Motor neuron (in vitro differentiated cells): ENCODE measurements around the gene LPCAT2. TPM values are rescaled to one million over a fixed set of nuclear protein-coding genes. Genes with fewer than 3 reads are reported as not detected.

ENCODE experiments used
- ATAC-seq, 8 experiments: fragments of 200-7000 bp; cut with Tn5 transposase; replicated peaks in 6 of 8; 2 replicates each; pipeline ENCODE4 v1.8.0; 2021; ENCODE audit warnings: mild to moderate bottlenecking in 8 of 8, moderate library complexity in 8 of 8
- H3K27ac ChIP-seq, 2 donors: fragments of 250-450 bp; sonication (Bioruptor Pico); 2 replicates each; pipeline ENCODE4 v1.9.0; 2021; ENCODE audit warnings: antibody characterized with exemption in 2 of 2, mild to moderate bottlenecking in 2 of 2, moderate library complexity in 1 of 2
- H3K4me1 ChIP-seq, 2 donors: fragments of 250-450 bp; sonication (Bioruptor Pico); replicated peaks in 1 of 2; 2 replicates each; pipeline ENCODE4 v1.6.1; 2021; ENCODE audit warnings: antibody characterized with exemption in 2 of 2, mild to moderate bottlenecking in 2 of 2, moderate library complexity in 1 of 2
- H3K4me3 ChIP-seq, 5 donors: fragments of 250-450 bp; sonication (Bioruptor Pico); 2 replicates each; pipeline ENCODE4 v1.9.0; 2021; ENCODE audit warnings: antibody characterized with exemption in 5 of 5, mild to moderate bottlenecking in 5 of 5, moderate library complexity in 4 of 5
- WGBS, 10 experiments: fragments of 450-650 bp; shearing (Covaris generic); methylation state at CpG; one replicate each; pipeline ENCODE4 v1.0.0; 2022; 5-methylcytosine and 5-hydroxymethylcytosine counted together
- in situ Hi-C, 9 experiments: fragments of 400-800 bp; cut with MboI; loops; one replicate each; pipeline ENCODE4 v1.15.0; 2021; ENCODE audit warnings: low sequenced_read_pairs in 9 of 9, low pct_unique_long_range_greater_than_20kb in 2 of 9; ENCODE audit not compliant: unreplicated experiment in 9 of 9
- total RNA-seq, 8 experiments: library from RNA; unstranded; fragments of 300-600 nt; gene quantifications; 2 replicates each; pipeline versions ENCODE4 v1.2.3 to v1.2.4, GENCODE V29; 2022

The LPCAT2 gene
- total RNA-seq, 8 experiments from 2014 or later = 0.92 to 16.1 (median 2.7) TPM

- Histone ChIP-seq H3K4me3 (no peak overlapping the region), H3K4me1 (no peaks in the 10 kb centered on the region), H3K27ac (no peak overlapping the region)
- ATAC-seq = peak in 2 of 8 experiments; percentile 41 to 52
- 0 to 100% (median 83%) methylated on average over 1 to 4 of the region's 4 CpGs; no CpG with 5 or more reads in 1 of the 10 experiments for WGBS, 10 experiments
- in situ Hi-C loops = loop anchor here in 7 of 9 experiments (25.0 kb wide), 3 partner anchors 91 to 366 kb away; partner anchors contain the start of genes CES1 (in 7 of the 7) and CAPNS2 (in 1 of the 7)
Measured at GRCh38 chr16:55471448-55472097, 37.3 kb upstream of the LPCAT2 start.

DNA sequence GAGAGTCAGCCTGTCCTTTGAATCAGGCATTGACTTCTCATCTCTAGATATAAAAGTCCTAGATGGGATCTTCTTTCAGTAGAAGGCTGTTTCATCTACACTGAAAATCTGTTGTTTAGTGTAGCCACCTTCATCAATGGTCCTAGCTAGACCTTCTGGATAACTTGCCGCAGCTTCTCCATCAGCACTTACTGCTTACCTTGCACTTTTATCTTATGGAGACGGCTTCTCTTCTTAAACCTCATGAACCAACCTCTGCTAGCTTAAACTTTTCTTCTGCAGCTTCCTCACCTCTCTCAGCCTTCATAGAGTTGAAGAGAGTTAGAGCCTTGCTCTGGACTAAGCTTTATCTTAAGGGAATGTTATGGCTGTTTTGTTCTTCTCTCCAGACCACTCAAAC, 35.3 kb upstream of the LPCAT2 start:
- Histone ChIP-seq H3K4me1 (no peaks in the 10 kb centered on the region), H3K4me3 (no peak overlapping the region), H3K27ac (no peak overlapping the region)
- no peak for ATAC-seq
- WGBS, 10 experiments = 90 to 100% (median 100%) methylated on average over 2 of the region's 2 CpGs; no CpG with 5 or more reads in 2 of the 10 experiments
- in situ Hi-C loops = loop anchor here in 7 of 9 experiments (25.0 kb wide), 3 partner anchors 89 to 364 kb away; partner anchors contain the start of genes CES1 (in 7 of the 7) and CAPNS2 (in 1 of the 7)

DNA sequence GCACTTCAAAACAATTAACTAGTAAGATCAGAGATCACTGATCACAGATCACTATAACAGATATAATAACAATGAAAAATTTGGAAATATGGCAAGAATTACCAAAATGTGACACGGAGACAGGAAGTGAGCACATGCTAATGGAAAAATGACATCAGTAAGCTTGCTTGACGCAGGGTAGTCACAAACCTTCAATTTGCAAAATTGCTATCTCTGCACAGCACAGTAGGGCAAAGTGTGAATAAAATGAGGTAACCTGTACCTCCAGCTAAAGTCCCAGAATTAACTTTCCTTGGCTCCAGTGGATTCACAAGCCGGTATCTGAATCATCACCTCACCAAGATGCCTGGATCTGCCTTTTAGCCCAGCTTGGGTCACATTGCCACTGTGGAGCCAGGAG, 34.1 kb upstream of the LPCAT2 start:
- H3K4me3 ChIP-seq = no peak overlapping the region
- in situ Hi-C loops = loop anchor here in 7 of 9 experiments (25.0 kb wide), 3 partner anchors 87 to 362 kb away; partner anchors contain the start of genes CES1 (in 7 of the 7) and CAPNS2 (in 1 of the 7)
- 58 to 100% (median 77%) methylated on average over 1 to 2 of the region's 3 CpGs; no CpG with 5 or more reads in 4 of the 10 experiments for WGBS, 10 experiments
- no peak for ATAC-seq
- no peak overlapping the region for H3K27ac ChIP-seq
- no peaks in the 10 kb centered on the region for H3K4me1 ChIP-seq

DNA sequence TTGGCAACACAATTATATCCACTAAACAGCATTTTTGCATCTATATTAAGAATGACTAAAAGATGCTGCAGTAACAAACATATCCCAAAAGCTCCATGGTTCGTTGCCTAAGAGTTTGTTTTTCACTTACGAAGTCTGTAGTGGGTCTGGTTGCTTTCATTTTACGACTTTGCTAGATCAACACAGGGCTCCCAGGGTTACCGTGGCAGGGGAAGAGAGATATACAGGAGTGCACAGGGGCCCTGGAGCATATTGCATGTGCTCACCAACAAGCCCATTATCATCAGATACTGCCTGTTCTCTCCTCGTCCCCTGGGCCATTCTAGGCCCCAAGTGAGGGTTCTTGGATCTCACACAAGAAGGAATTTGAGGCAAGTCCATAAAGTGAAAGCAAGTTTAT, 33.0 kb upstream of the LPCAT2 start:
- Histone ChIP-seq H3K4me3 (no peak overlapping the region), H3K27ac (no peak overlapping the region), H3K4me1 (peaks cover 5% of the 10 kb centered on the region in 2 donors)
- in situ Hi-C loops = no loop called here
- peak in 1 of 8 experiments; percentile 51 for ATAC-seq
- WGBS, 10 experiments = 13 to 76% (median 40%) methylated on average over 1 to 5 of the region's 5 CpGs; no CpG with 5 or more reads in 3 of the 10 experiments

- peaks cover 7 to 12% of the 10 kb centered on the region in 2 donors for H3K4me1 ChIP-seq
- no peak overlapping the region for H3K27ac ChIP-seq
- 33 to 100% (median 87%) methylated on average over 1 to 5 of the region's 6 CpGs; no CpG with 5 or more reads in 2 of the 10 experiments for WGBS, 10 experiments
- no peak for ATAC-seq
- no peak overlapping the region for H3K4me3 ChIP-seq
- in situ Hi-C loops = no loop called here
Measured at GRCh38 chr16:55476625-55477533, 32.0 kb upstream of the LPCAT2 start.

DNA sequence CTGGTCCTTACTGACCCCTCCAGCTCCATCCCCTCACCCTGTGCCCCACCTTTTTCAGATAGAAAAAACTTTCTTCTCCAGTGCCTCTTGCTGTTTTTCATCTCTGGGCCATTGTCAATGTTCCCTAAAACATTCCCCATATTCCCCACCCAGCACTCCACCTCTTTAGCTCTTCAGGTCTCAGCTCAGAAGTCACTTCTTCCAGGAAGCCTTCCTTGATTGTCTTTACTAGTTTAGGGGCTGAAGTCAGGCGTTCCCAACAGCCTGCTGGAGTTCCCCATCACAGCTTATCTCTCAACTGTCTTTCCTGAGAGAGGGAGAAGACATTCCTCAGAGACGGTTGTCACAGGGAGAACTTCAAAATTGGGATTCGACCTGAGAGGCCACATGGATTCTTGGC, 31.1 kb upstream of the LPCAT2 start:
- H3K4me3 ChIP-seq = no peak overlapping the region
- in situ Hi-C loops = no loop called here
- WGBS, 10 experiments = 86 to 100% (median 100%) methylated on average over 1 to 3 of the region's 3 CpGs; no CpG with 5 or more reads in 3 of the 10 experiments
- H3K4me1 ChIP-seq = peaks cover 7 to 12% of the 10 kb centered on the region in 2 donors
- ATAC-seq = no peak
- H3K27ac ChIP-seq = no peak overlapping the region

GRCh38 chr16:55478827-55479429, 29.9 kb upstream of the LPCAT2 start, which contains the start of gene MMP2:
MMP2 (plus strand) TSS chr16:55479198; CDS start chr16:55479480, 282 bp downstream.
- in situ Hi-C loops = no loop called here
- ATAC-seq = peak; percentile 21 to 85 (median 78)
- H3K27ac ChIP-seq = peak within 1 kb of the TSS in 1 of 2 donors; percentile 67
- peaks cover 7 to 12% of the 10 kb centered on the region in 2 donors for H3K4me1 ChIP-seq
- WGBS, 10 experiments = 0 to 60% (median 8%) methylated on average over 1 to 6 of the region's 46 CpGs; no CpG with 5 or more reads in 4 of the 10 experiments
- peak within 1 kb of the TSS; percentile 38 to 76 (median 44) for H3K4me3 ChIP-seq

- Histone ChIP-seq H3K27ac (peak overlapping the region in 1 of 2 donors; percentile 67), H3K4me3 (peak overlapping the region; percentile 38 to 76 (median 44)), H3K4me1 (peaks cover 7 to 12% of the 10 kb centered on the region in 2 donors)
- WGBS, 10 experiments = 0 to 11% (median 0%) methylated on average over 1 to 6 of the region's 41 CpGs; no CpG with 5 or more reads in 3 of the 10 experiments
- peak; percentile 1 to 85 (median 76) for ATAC-seq
- in situ Hi-C loops = no loop called here
Measured at GRCh38 chr16:55479430-55480140, 29.3 kb upstream of the LPCAT2 start.

- WGBS, 10 experiments = 0% methylated on average over 1 of the region's 25 CpGs; no CpG with 5 or more reads in 9 of the 10 experiments
- H3K4me1 ChIP-seq = peaks cover 7 to 12% of the 10 kb centered on the region in 2 donors
- no peak overlapping the region for H3K27ac ChIP-seq
- in situ Hi-C loops = no loop called here
- peak; percentile 37 to 78 (median 62) for ATAC-seq
- peak overlapping the region; percentile 38 to 76 (median 44) for H3K4me3 ChIP-seq
Measured at GRCh38 chr16:55480228-55480655, 28.6 kb upstream of the LPCAT2 start.

DNA sequence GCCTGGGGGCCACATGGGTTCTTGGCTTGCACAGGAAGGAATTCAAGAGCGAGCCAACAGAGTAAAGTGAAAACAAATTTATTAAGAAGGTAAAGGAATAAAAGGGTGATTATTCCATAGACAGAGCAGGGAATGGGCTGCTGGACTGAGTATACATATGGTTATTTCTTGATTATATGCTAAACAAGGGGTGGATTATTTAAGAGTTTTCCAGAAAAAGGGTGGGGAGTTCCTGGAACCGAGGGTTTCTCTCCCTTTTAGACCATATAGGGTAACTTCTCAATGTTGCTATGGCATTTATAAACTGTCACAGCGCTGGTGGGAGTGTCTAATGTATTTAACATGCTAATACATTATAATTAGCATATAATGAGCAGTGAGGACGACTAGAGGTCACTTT, 27.8 kb upstream of the LPCAT2 start:
- H3K4me1 ChIP-seq = peaks cover 7 to 12% of the 10 kb centered on the region in 2 donors
- in situ Hi-C loops = no loop called here
- ATAC-seq = peak in 3 of 8 experiments; percentile 36 to 58 (median 52)
- peak overlapping the region in 2 of 5 donors; percentile 44 to 48 for H3K4me3 ChIP-seq
- WGBS, 10 experiments = 0 to 100% (median 30%) methylated on average over 1 to 3 of the region's 4 CpGs; no CpG with 5 or more reads in 2 of the 10 experiments
- no peak overlapping the region for H3K27ac ChIP-seq

DNA sequence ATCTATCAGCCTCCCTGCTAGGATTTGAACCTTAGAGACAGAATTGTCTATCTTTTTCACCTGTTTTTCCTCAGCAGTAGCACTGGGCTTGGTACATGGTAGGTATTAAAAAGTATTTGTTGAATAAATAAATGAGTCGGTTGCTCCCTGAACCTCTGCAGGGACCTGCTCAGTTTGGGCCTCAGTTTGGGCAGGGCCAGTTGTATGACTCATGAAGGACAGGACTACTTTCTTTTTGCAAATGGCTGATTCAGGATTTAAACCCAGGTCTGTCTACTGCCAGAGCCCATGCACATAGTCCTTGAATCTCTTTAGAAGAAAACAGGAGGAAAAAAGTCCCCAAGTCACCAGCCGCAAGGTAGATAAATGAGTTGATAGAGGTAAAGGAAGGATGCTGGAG, 26.8 kb upstream of the LPCAT2 start:
- Histone ChIP-seq H3K4me1 (peaks cover 7 to 12% of the 10 kb centered on the region in 2 donors), H3K4me3 (no peak overlapping the region), H3K27ac (no peak overlapping the region)
- 25 to 100% (median 88%) methylated on average over 1 to 2 of the region's 2 CpGs; no CpG with 5 or more reads in 2 of the 10 experiments for WGBS, 10 experiments
- peak in 2 of 8 experiments; percentile 3 to 7 for ATAC-seq
- in situ Hi-C loops = no loop called here
